K562 (cell line): ENCODE measurements around the gene RPL3. TPM values are rescaled to one million over a fixed set of nuclear protein-coding genes. Genes with fewer than 3 reads are reported as not detected.

Experiments
- HDAC2 ChIP-seq: fragments of 450-650 bp; IDR thresholded peaks from 2 replicates; pipeline ENCODE4 v1.6.1; 2016; ENCODE audit warnings: mild to moderate bottlenecking
- MEIS2 ChIP-seq: fragments of 450-650 bp; IDR thresholded peaks from 2 replicates; pipeline ENCODE4 v1.6.1; 2014; ENCODE audit warnings: mild to moderate bottlenecking; ENCODE audit not compliant: partially characterized antibody
- PBX2 ChIP-seq, 2 experiments: IDR thresholded peaks in 1 of 2; conservative IDR thresholded peaks in 1 of 2; 2 replicates each; pipeline ENCODE4 v1.6.1; 2016; ENCODE audit warnings: low read depth in 2 of 2, mild to moderate bottlenecking in 1 of 2, missing compliant biosample characterization in 1 of 2, missing genetic modification characterization in 1 of 2, moderate library complexity in 1 of 2
- RBFOX2 ChIP-seq: fragments of 200-400 bp; formaldehyde crosslinking; IDR thresholded peaks from 2 replicates; pipeline ENCODE4 v1.6.1; 2017; ENCODE audit warnings: low read depth, mild to moderate bottlenecking, low read length, moderate library complexity
- REST ChIP-seq, 2 experiments: fragments of 450-650 bp; formaldehyde crosslinking in 1 of 2; IDR thresholded peaks; 2 replicates each; pipeline versions ENCODE4 v1.4.0 to v1.6.1; 2014 to 2020; ENCODE audit warnings: mild to moderate bottlenecking in 2 of 2, borderline replicate concordance in 1 of 2, low read depth in 1 of 2
- SREBF2 ChIP-seq: sonication (generic); formaldehyde crosslinking; IDR thresholded peaks from 2 replicates; pipeline ENCODE4 v1.4.0; 2020; ENCODE audit warnings: mild to moderate bottlenecking, missing genetic modification reagents
- TCF7L2 ChIP-seq: fragments of 150-350 bp; IDR thresholded peaks from 2 replicates; pipeline ENCODE4 v1.6.1; 2016; ENCODE audit warnings: low read depth, mild to moderate bottlenecking, low read length, moderate library complexity
- ZNF3 ChIP-seq: fragments of 250-450 bp; sonication (Bioruptor Pico); IDR thresholded peaks from 2 replicates; pipeline ENCODE4 v1.5.0; 2021; ENCODE audit warnings: mild to moderate bottlenecking, moderate library complexity
- polyA plus RNA-seq, 8 experiments: library from polyadenylated mRNA; depleted of rRNA in 4 of 8; stranded (reverse) in 5 of 8; unstranded in 3 of 8; fragments of >200 nt; fragmentation: Nextera tagmentation in 2 of 8; fragmentation: Illumina TruSeq in 1 of 8; extraction: Ambion mirVana in 2 of 8; extraction: Trizol in 1 of 8; gene quantifications; 2 replicates each; pipeline versions ENCODE4 v1.2.1 to v1.2.3, GENCODE V29; 2011 to 2014; ENCODE audit warnings: inconsistent platforms in 1 of 8, missing spikeins in 1 of 8
- total RNA-seq, 7 experiments: library from RNA; depleted of rRNA in 6 of 7; stranded (reverse); fragments of >200 nt in 6 of 7; fragmentation: Illumina TruSeq in 2 of 7; extraction: Trizol in 2 of 7; gene quantifications; 2 replicates each; pipeline versions ENCODE4 v1.2.1 to v1.2.3, GENCODE V29; 2011 to 2021; ENCODE audit warnings: low replicate concordance in 1 of 7

The RPL3 gene
- total and polyA plus RNA-seq, 9 of the 15 experiments (the other 6 are each of a cell fraction or from before 2014, with no cell fraction given): 1,624 to 4,066 (median 2,565) TPM

- peak; percentile 75 for TF ChIP-seq REST (IDR thresholded peaks at IDR 0.05; ENCODE audit: borderline replicate concordance)
- TF ChIP-seq REST (CRISPR knock-in tag; IDR thresholded peaks at IDR 0.05; ENCODE audit: low read depth): no peak
- TF ChIP-seq MEIS2: peak; percentile 92
- peak; percentile 72 for TF ChIP-seq PBX2 (CRISPR knock-in tag; IDR thresholded peaks at IDR 0.05; ENCODE audit: low read depth)
- peak; percentile 91 for TF ChIP-seq PBX2 (tag; conservative IDR thresholded peaks at IDR 0.05; ENCODE audit: low read depth)
- no peak for TF ChIP-seq HDAC2
- no peak for TF ChIP-seq TCF7L2
- no peak for TF ChIP-seq ZNF3
- 0 out of 2 replicates have a peak, but pooled peaks have one; percentile 15 for TF ChIP-seq RBFOX2
- TF ChIP-seq SREBF2 (CRISPR knock-in tag): no peak
These were observed 12.7 kb downstream of the RPL3 start (continued) for GRCh38 chr22:39306456-39307361.
